HG03025 (cell line): Measurements from ENCODE around the gene SLC6A15.
A peak's percentile ranks its signal among the peaks of the same experiment; 100 is the strongest.

Experiments used
- ATAC-seq: cut with Tn5 transposase; IDR thresholded peaks from one replicate; pipeline ENCODE4 v1.9.1; 2021; ENCODE audit warnings: mild to moderate bottlenecking, moderate library complexity; ENCODE audit not compliant: unreplicated experiment, low FRiP score

Gene SLC6A15

GRCh38 chr12:84875241-84875640, 37.4 kb downstream of the SLC6A15 start:
- no peak for ATAC-seq

- ATAC-seq = no peak
Measured at GRCh38 chr12:84874825-84875139, 37.8 kb downstream of the SLC6A15 start.

GRCh38 chr12:84874125-84874824, 38.3 kb downstream of the SLC6A15 start:
- ATAC-seq = peak; percentile 97

DNA sequence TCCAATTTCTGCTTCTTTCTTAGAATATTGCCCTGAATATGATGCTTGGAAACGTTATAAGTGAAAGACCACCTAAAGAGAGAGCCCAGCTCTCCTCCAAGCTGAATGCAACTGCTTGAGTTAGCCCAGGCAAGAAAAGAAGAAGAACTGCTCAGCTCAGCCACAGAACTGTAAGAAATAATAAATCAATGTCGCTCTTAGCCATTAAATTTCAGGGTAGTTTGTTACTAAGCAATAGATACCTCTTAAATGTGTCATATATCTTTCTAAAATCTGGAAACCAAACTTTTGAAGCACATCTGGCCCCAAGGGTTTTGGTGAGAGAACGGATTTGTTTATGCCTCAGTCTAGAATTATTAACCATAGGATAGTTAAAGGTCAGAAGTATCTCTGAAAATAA, 50.4 kb downstream of the SLC6A15 start:
- ATAC-seq = no peak

GRCh38 chr12:84860718-84861117, 51.9 kb downstream of the SLC6A15 start:
- ATAC-seq = no peak

DNA sequence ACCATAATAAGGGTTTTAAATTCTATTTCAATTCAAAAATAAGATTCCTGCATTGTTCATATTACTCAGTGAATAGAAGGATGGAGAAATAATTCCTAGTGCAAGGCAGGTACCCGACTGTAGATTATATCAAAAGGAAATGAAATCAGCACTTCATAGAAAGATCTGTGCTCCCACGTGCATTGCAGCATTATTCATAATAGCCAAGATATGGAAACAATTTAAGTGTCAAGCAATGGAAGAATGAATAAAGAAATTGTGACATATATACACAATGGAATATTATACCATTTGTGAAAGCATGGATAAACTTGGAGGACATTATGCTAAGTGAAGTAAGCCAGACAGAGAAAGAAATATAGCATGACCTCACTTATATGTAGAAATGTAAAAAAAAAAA, 53.8 kb downstream of the SLC6A15 start:
- ATAC-seq = no peak

DNA sequence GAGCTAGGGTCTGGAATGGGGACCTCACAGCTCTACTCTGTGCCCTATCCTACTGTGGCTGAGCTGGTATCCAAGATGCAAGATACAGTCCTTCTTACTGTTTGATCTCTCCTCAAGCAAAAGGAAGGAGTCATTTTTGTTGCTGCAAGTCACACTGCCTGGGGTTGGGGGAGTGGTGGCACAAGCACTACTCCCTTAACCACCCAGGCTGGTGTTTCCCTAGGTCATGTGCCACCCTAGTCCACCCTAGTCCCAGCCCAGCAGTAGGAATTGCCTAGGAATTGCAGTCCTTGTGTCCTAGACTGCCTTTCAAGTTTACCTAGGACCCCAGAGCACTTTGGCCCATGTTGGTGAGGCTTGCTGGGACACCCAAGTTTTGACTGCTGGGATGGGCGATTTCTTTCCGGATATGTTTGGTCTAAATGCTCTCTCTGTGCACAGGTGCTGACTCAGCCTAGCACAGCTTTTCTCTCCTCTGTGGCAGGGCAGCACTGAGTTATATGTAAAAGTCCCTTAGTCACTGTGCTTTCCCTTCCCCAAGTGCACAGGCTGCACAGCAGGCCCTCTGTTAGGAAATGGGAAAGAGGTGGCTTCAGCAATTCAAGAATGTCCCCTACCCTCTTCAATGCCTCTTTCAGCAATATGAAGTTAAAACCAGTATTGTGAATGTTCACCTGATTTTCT, 54.9 kb downstream of the SLC6A15 start:
- ATAC-seq = no peak

- ATAC-seq = no peak
Measured at GRCh38 chr12:84856156-84856900, 56.3 kb downstream of the SLC6A15 start.

- no peak for ATAC-seq
Measured at GRCh38 chr12:84843593-84844144, 68.9 kb downstream of the SLC6A15 start.

DNA sequence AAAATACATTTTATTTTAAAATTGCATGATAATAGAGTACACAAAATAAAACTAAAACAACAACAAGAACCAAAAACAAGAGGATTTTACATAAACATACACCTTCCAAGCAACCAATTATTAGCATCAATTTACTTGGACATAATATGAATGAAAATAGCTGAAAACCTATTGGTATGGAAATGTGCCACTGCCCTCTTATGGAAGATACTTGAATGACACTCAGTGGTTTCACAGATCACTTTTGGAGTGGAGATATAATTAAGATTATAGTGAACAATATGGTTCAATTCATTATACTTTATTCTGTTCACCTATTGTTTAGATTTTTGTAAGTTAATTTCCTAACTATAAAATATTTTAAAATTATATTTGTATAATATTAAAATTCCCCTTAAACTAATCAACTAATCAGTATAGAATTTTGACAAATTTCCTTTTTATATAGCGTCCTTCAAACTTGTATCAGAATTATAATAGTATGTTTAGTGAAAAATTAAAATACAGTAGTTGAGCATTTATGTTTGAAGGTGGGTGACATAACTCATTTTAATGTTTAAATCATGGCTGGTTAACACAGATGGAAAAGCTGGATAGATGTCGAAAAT, 70.1 kb downstream of the SLC6A15 start:
- no peak for ATAC-seq

- ATAC-seq = no peak
Measured at GRCh38 chr12:84841591-84841990, 71.0 kb downstream of the SLC6A15 start.

GRCh38 chr12:84840356-84840755, 72.2 kb downstream of the SLC6A15 start:
- ATAC-seq = no peak

- ATAC-seq = no peak
Measured at GRCh38 chr12:84826925-84827324, 85.7 kb downstream of the SLC6A15 start.

- ATAC-seq = peak; percentile 84
Measured at GRCh38 chr12:84825149-84825548, 87.5 kb downstream of the SLC6A15 start.

DNA sequence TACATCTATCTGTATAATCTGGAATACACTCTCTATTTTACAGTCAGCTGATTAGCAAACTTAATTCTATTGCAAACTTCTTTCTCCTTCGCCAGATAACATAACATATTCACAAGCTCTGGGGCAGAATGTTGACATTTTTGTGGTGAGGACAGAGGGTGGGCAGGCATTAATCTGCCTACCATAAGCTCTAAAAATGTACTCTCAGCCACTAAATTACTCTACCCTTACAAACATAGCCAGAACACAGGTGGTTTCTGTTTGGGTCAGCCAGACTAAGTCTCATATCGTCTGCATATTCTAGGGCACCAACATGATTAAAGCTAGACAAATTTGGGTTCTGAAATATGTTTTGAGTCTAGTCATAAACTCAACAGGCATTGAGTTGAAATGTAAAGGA, 90.1 kb downstream of the SLC6A15 start:
- ATAC-seq = peak; percentile 52

DNA sequence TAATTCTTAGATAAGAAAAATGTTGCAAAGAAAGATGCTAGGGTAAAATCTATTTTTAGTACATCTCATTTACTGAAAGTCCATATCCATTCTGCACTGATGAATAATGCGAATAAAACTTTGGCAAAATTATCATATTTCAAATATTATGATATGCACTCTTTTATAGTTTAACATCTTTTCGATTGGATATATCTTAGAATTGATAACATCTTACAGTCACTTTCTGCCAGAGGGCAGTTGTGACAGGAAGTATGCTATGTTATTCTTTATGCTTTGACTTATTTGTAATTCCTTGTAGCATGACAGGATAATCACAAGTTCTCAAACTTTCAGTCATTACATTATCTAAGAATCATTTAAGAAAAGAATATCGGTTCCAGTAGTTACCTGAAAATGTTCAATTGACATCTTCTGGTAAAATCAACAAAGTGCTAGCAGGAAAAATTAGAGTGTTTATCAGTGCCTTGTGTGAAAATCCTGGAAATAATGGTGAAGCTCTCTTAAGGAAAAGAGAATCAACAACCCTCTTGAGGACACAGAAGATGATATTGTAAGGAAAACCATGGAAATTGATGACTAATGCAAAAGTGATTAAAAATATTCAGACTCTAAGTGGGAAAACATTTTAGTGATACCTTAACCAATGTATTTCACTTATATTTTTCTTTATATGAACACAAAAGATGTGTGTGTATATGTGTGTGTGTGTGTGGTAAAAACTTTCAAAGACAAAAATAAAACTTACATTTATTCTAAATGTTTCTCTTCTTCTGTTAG, 95.5 kb downstream of the SLC6A15 start:
- no peak for ATAC-seq

GRCh38 chr12:84814664-84815245, 97.8 kb downstream of the SLC6A15 start:
- ATAC-seq = no peak

DNA sequence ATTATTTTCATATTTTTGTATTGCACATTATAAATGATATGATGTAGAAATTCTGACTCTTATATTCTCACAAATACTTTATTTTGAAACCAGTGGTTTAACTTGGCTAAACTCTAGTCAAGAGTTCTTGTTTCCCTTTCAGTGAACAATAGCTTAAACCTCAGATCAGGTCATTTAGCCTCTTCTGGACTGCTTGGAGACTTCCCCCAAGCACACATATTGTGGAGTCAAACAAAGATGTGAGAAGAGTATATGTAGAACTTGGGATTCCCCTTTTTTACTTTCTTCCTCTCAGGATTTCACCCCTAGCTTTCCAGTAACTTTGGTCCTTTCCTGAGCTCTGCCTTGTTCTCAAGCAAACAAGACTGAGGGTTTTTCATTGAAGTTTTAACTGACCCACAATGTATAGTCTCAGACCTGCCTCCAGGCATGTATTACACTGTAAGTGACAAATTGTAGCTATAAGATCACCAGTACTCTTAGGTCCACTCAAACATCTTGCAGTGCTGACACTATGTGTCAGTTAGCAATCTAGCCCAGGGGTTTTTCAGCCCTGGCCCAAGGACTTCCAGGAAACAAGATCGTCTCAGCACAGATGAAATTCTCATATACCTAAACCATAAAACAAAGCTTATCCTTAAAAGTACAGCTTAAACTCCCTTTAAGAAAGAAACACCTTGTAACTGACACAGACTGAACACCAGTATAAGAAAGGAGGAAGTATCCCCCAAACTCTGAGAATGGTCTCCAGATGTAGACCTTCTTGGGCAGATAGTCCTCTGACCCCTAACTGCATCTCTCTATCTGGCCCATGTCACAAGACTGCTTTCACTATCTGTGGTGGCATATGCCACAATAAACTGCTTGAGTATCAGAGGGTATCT, 98.6 kb downstream of the SLC6A15 start:
- peak; percentile 73 for ATAC-seq

DNA sequence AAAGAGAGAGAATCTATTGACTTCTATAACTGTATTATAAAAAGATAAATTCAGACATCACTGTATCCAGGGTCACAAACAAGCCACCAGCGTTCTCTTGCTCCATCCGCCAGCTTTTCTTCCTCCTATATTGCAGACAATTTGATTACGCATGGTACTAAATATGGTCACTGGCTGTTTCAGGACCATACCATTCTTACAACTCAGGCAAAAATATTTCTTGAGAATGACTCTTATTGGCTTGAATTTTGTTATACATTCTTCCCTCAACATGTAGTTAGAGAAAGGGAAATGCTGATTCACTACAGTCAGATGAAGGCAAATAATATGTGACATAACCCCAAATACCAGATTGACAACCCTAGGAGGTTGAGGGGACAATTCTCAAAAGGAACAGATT, 101.3 kb downstream of the SLC6A15 start:
- ATAC-seq = no peak
